Measurements from ENCODE around the gene TSFM. TPM values are rescaled to one million over a fixed set of nuclear protein-coding genes. Genes with fewer than 3 reads are reported as not detected.

TSFM gene
- total and polyA plus RNA-seq, 2 of the 13 experiments (the other 11 are each of a cell fraction or from before 2014, with no cell fraction given), result 29.8 to 68.3 TPM

GRCh38 chr12:57844709-57845477 lies 62.3 kb downstream of the TSFM start (continued):
- TF ChIP-seq, protein P1, sequence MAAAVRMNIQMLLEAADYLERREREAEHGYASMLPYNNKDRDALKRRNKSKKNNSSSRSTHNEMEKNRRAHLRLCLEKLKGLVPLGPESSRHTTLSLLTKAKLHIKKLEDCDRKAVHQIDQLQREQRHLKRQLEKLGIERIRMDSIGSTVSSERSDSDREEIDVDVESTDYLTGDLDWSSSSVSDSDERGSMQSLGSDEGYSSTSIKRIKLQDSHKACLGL (CRISPR knock-in tag; IDR thresholded peaks at IDR 0.05), result no peak
- TF ChIP-seq MAFK (conservative IDR thresholded peaks at IDR 0.05 in 1 of 2, IDR thresholded peaks at IDR 0.05 in 1 of 2; ENCODE audit: low read length in 2 of 2) (no peak), ZKSCAN1 (IDR thresholded peaks at IDR 0.05; ENCODE audit: low read length) (no peak), ZNF34 (CRISPR knock-in tag; IDR thresholded peaks at IDR 0.05; ENCODE audit: borderline replicate concordance) (no peak), POGK (CRISPR knock-in tag; conservative IDR thresholded peaks at IDR 0.05) (no peak), HOXA3 (CRISPR knock-in tag; IDR thresholded peaks at IDR 0.05) (0 out of 2 replicates have a peak, but pooled peaks have one; percentile 25), KDM5B (CRISPR knock-in tag; IDR thresholded peaks at IDR 0.05; ENCODE audit: borderline replicate concordance) (no peak), ATF3 (CRISPR knock-in tag; IDR thresholded peaks at IDR 0.05) (peak; percentile 69), ZNF3 (CRISPR knock-in tag; IDR thresholded peaks at IDR 0.05) (no peak), ZNF430 (CRISPR knock-in tag; IDR thresholded peaks at IDR 0.05) (no peak), CHCHD3 (CRISPR knock-in tag; IDR thresholded peaks at IDR 0.05) (0 out of 2 replicates have a peak, but pooled peaks have one; percentile 7), ZNF644 (CRISPR knock-in tag; IDR thresholded peaks at IDR 0.05; ENCODE audit: low read depth) (no peak), NFYB (CRISPR knock-in tag; IDR thresholded peaks at IDR 0.05) (no peak), KMT2B (CRISPR knock-in tag; IDR thresholded peaks at IDR 0.05) (no peak), CAMTA2 (CRISPR knock-in tag; IDR thresholded peaks at IDR 0.05; ENCODE audit: borderline replicate concordance) (no peak), ZBTB33 (CRISPR knock-in tag; IDR thresholded peaks at IDR 0.05) (no peak)
- TF ChIP-seq, protein P2, sequence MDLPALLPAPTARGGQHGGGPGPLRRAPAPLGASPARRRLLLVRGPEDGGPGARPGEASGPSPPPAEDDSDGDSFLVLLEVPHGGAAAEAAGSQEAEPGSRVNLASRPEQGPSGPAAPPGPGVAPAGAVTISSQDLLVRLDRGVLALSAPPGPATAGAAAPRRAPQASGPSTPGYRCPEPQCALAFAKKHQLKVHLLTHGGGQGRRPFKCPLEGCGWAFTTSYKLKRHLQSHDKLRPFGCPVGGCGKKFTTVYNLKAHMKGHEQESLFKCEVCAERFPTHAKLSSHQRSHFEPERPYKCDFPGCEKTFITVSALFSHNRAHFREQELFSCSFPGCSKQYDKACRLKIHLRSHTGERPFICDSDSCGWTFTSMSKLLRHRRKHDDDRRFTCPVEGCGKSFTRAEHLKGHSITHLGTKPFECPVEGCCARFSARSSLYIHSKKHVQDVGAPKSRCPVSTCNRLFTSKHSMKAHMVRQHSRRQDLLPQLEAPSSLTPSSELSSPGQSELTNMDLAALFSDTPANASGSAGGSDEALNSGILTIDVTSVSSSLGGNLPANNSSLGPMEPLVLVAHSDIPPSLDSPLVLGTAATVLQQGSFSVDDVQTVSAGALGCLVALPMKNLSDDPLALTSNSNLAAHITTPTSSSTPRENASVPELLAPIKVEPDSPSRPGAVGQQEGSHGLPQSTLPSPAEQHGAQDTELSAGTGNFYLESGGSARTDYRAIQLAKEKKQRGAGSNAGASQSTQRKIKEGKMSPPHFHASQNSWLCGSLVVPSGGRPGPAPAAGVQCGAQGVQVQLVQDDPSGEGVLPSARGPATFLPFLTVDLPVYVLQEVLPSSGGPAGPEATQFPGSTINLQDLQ (CRISPR knock-in tag; IDR thresholded peaks at IDR 0.05), result 0 out of 2 replicates have a peak, but pooled peaks have one; percentile 18
- TF ChIP-seq, protein P3, sequence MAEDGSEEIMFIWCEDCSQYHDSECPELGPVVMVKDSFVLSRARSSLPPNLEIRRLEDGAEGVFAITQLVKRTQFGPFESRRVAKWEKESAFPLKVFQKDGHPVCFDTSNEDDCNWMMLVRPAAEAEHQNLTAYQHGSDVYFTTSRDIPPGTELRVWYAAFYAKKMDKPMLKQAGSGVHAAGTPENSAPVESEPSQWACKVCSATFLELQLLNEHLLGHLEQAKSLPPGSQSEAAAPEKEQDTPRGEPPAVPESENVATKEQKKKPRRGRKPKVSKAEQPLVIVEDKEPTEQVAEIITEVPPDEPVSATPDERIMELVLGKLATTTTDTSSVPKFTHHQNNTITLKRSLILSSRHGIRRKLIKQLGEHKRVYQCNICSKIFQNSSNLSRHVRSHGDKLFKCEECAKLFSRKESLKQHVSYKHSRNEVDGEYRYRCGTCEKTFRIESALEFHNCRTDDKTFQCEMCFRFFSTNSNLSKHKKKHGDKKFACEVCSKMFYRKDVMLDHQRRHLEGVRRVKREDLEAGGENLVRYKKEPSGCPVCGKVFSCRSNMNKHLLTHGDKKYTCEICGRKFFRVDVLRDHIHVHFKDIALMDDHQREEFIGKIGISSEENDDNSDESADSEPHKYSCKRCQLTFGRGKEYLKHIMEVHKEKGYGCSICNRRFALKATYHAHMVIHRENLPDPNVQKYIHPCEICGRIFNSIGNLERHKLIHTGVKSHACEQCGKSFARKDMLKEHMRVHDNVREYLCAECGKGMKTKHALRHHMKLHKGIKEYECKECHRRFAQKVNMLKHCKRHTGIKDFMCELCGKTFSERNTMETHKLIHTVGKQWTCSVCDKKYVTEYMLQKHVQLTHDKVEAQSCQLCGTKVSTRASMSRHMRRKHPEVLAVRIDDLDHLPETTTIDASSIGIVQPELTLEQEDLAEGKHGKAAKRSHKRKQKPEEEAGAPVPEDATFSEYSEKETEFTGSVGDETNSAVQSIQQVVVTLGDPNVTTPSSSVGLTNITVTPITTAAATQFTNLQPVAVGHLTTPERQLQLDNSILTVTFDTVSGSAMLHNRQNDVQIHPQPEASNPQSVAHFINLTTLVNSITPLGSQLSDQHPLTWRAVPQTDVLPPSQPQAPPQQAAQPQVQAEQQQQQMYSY (CRISPR knock-in tag; IDR thresholded peaks at IDR 0.05), result no peak
